Keratinocyte (primary cell): ENCODE results near the gene NECTIN3. TPM values are rescaled to one million over a fixed set of nuclear protein-coding genes. Genes with fewer than 3 reads are reported as not detected.

ENCODE experiments used
- DNase-seq: peaks from one replicate; pipeline ENCODE4 v3.0.0-alpha.2; 2011; ENCODE audit warnings: low read depth, missing footprints, low spot score
- FAIRE-seq: peaks from 2 replicates; lab custom pipeline; 2011; peaks lifted over from hg19 to GRCh38; lab: Jason Lieb, UNC
- H2AFZ ChIP-seq: 2 replicates; pipeline ENCODE4 v1.6.0; 2012; ENCODE audit warnings: low read length, control low read depth, inconsistent platforms; ENCODE audit not compliant: control insufficient read depth
- H3K27ac ChIP-seq: 2 replicates; pipeline ENCODE4 v1.5.1; 2011; ENCODE audit warnings: low read length; ENCODE audit not compliant: control insufficient read depth, insufficient read depth
- H3K27me3 ChIP-seq: 3 replicates; pipeline ENCODE4 v1.6.0; 2011; ENCODE audit warnings: low read length; ENCODE audit not compliant: control insufficient read depth, insufficient read depth; ENCODE audit errors: extremely low read depth
- H3K36me3 ChIP-seq, 2 experiments: 2 replicates in 1 of 2; 3 replicates in 1 of 2; pipeline ENCODE4 v1.5.1; 2011; ENCODE audit warnings: low read length in 2 of 2, mild to moderate bottlenecking in 1 of 2; ENCODE audit not compliant: control insufficient read depth in 2 of 2, insufficient read depth in 2 of 2; ENCODE audit errors: extremely low read depth in 1 of 2
- H3K4me1 ChIP-seq: 3 replicates; pipeline ENCODE4 v1.5.1; 2011; ENCODE audit warnings: low read length; ENCODE audit not compliant: control insufficient read depth, insufficient read depth; ENCODE audit errors: extremely low read depth
- H3K4me2 ChIP-seq: 3 replicates; pipeline ENCODE4 v1.6.0; 2011; ENCODE audit warnings: low read depth, low read length; ENCODE audit not compliant: control insufficient read depth, insufficient read depth; ENCODE audit errors: extremely low read depth
- H3K4me3 ChIP-seq, 3 experiments: fragments of 200-600 bp in 1 of 3; sonication (generic) in 1 of 3; 2 replicates in 2 of 3; 3 replicates in 1 of 3; pipeline ENCODE4 v1.5.1; 2011 to 2016; ENCODE audit warnings: low read length in 3 of 3, mild to moderate bottlenecking in 3 of 3, control low read depth in 2 of 3, inconsistent platforms in 1 of 3, low read depth in 1 of 3, mixed read lengths in 1 of 3, mixed run types in 1 of 3, moderate library complexity in 1 of 3; ENCODE audit not compliant: control insufficient read depth in 2 of 3, insufficient read depth in 2 of 3; ENCODE audit errors: extremely low read depth in 1 of 3
- H3K79me2 ChIP-seq: 2 replicates; pipeline ENCODE4 v1.6.0; 2012; ENCODE audit warnings: low read length; ENCODE audit not compliant: control insufficient read depth, insufficient read depth
- H3K9ac ChIP-seq: 3 replicates; pipeline ENCODE4 v1.6.0; 2011; ENCODE audit warnings: low read length; ENCODE audit not compliant: control insufficient read depth, insufficient read depth; ENCODE audit errors: extremely low read depth
- H3K9me1 ChIP-seq: 3 replicates; pipeline ENCODE4 v1.6.0; 2011; ENCODE audit warnings: low read length; ENCODE audit not compliant: control insufficient read depth, insufficient read depth; ENCODE audit errors: extremely low read depth
- H3K9me3 ChIP-seq: 2 replicates; pipeline ENCODE4 v1.5.1; 2012; ENCODE audit warnings: low read depth, low read length; ENCODE audit not compliant: control insufficient read depth
- H4K20me1 ChIP-seq: 3 replicates; pipeline ENCODE4 v1.6.0; 2011; ENCODE audit warnings: low read length; ENCODE audit not compliant: control insufficient read depth, insufficient read depth; ENCODE audit errors: extremely low read depth
- CTCF ChIP-seq, 3 experiments: IDR thresholded peaks in 1 of 3; conservative IDR thresholded peaks in 1 of 3; optimal IDR thresholded peaks in 1 of 3; 2 replicates in 2 of 3; 3 replicates in 1 of 3; pipeline versions ENCODE3 to v1.5.1; 2011; ENCODE audit warnings: low read length in 3 of 3, mild to moderate bottlenecking in 3 of 3, moderate library complexity in 2 of 3, control low read depth in 1 of 3, inconsistent platforms in 1 of 3; ENCODE audit not compliant: insufficient read depth in 2 of 3; ENCODE audit errors: extremely low read depth in 1 of 3
- EZH2 ChIP-seq: IDR thresholded peaks from one replicate; pipeline ENCODE4 v1.6.1; 2012; ENCODE audit warnings: inconsistent platforms, mild to moderate bottlenecking, low read length, moderate library complexity
- dilution Hi-C: fragments of 300-500 bp; cut with MboI; formaldehyde crosslinking; loops from one replicate; pipeline ENCODE4 v1.7.0; 2020; ENCODE audit warnings: low sequenced_read_pairs; ENCODE audit not compliant: extremely low pct_ligation_motif_present
- polyA plus RNA-seq, 5 experiments: library from polyadenylated mRNA; depleted of rRNA in 3 of 5; stranded (reverse) in 3 of 5; stranded (forward) in 1 of 5; unstranded in 1 of 5; fragments of >200 nt; gene quantifications; 1 replicate in 1 of 5; 2 replicates in 3 of 5; 3 replicates in 1 of 5; pipeline versions ENCODE4 v1.2.1 to v1.2.3, GENCODE V29; 2011 to 2012; ENCODE audit warnings: missing spikeins in 2 of 5, low read depth in 1 of 5, low replicate concordance in 1 of 5

NECTIN3 gene
- polyA plus RNA-seq, 1 donor (not counting 4 experiments of a cell fraction or from before 2014, with no cell fraction given), result 2.1 TPM

GRCh38 chr3:111045564-111045963 is 26.1 kb upstream of the NECTIN3 start:
- Histone ChIP-seq H3K9ac (no peak overlapping the region), H2AFZ (no peak overlapping the region), H3K79me2 (no peaks in the 10 kb centered on the region), H3K4me3 (no peak overlapping the region), H3K27ac (no peak overlapping the region), H3K4me2 (no peak overlapping the region), H3K36me3 (no peaks in the 10 kb centered on the region), H3K9me3 (no peaks in the 10 kb centered on the region), H3K27me3 (no peaks in the 10 kb centered on the region), H3K4me1 (no peaks in the 10 kb centered on the region), H3K9me1 (no peaks in the 10 kb centered on the region), H4K20me1 (no peaks in the 10 kb centered on the region)
- DNase-seq (no peak), FAIRE-seq (no peak)
- TF ChIP-seq CTCF (optimal IDR thresholded peaks at IDR 0.05 in 1 of 3, IDR thresholded peaks at IDR 0.05 in 1 of 3, conservative IDR thresholded peaks at IDR 0.05 in 1 of 3; ENCODE audit: extremely low read depth in 1 of 3, insufficient read depth in 2 of 3, low read length in 3 of 3) (no peak), EZH2 (no peak)
- dilution Hi-C loops, result no loop called here

- no peak overlapping the region for H3K4me2 ChIP-seq
- H3K4me3 ChIP-seq, result no peak overlapping the region
- H3K9me3 ChIP-seq, result no peaks in the 10 kb centered on the region
- no peaks in the 10 kb centered on the region for H3K36me3 ChIP-seq
- dilution Hi-C loops, result no loop called here
- H3K4me1 ChIP-seq, result no peaks in the 10 kb centered on the region
- no peak for TF ChIP-seq CTCF (optimal IDR thresholded peaks at IDR 0.05 in 1 of 3, IDR thresholded peaks at IDR 0.05 in 1 of 3, conservative IDR thresholded peaks at IDR 0.05 in 1 of 3; ENCODE audit: extremely low read depth in 1 of 3, insufficient read depth in 2 of 3, low read length in 3 of 3)
- no peak for TF ChIP-seq EZH2
- no peak overlapping the region for H3K27ac ChIP-seq
- H2AFZ ChIP-seq, result no peak overlapping the region
- H4K20me1 ChIP-seq, result no peaks in the 10 kb centered on the region
- DNase-seq, result no peak
- H3K27me3 ChIP-seq, result no peaks in the 10 kb centered on the region
- no peak overlapping the region for H3K9ac ChIP-seq
- no peaks in the 10 kb centered on the region for H3K79me2 ChIP-seq
- H3K9me1 ChIP-seq, result no peaks in the 10 kb centered on the region
- no peak for FAIRE-seq
These were observed 24.6 kb upstream of the NECTIN3 start for GRCh38 chr3:111047042-111047441.
